Astrocyte of the hippocampus (primary cell): ENCODE results near the gene NEK2.
A peak's percentile ranks its signal among the peaks of the same experiment; 100 is the strongest.
"Not testable (repeated sequence)": the region's sequence is repeated elsewhere in the genome, so short reads cannot be mapped to it uniquely, and the experiment has no call there.

Experiments
- DNase-seq: peaks from one replicate; pipeline ENCODE4 v3.0.0; 2011; ENCODE audit warnings: low read depth, low spot score

The NEK2 gene

GRCh38 chr1:211633524-211633846 lies 41.9 kb downstream of the NEK2 start:
- DNase-seq = no peak

GRCh38 chr1:211632808-211633523 lies 42.5 kb downstream of the NEK2 start:
- DNase-seq = peak; percentile 94

GRCh38 chr1:211632117-211632807 lies 43.2 kb downstream of the NEK2 start:
- DNase-seq = peak; percentile 78

- DNase-seq = no peak
Observed at GRCh38 chr1:211631168-211631567, 44.3 kb downstream of the NEK2 start.

- DNase-seq = no peak
Observed at GRCh38 chr1:211630236-211631081, 45.0 kb downstream of the NEK2 start.

- DNase-seq = no peak
Observed at GRCh38 chr1:211628417-211628816, 47.0 kb downstream of the NEK2 start.

- DNase-seq = no peak
Observed at GRCh38 chr1:211627259-211627658, 48.2 kb downstream of the NEK2 start.

- DNase-seq = not testable (repeated sequence)
Observed at GRCh38 chr1:211625866-211626265, 49.6 kb downstream of the NEK2 start.

- no peak for DNase-seq
Observed at GRCh38 chr1:211625040-211625439, 50.4 kb downstream of the NEK2 start.

GRCh38 chr1:211623515-211623914 lies 51.9 kb downstream of the NEK2 start:
- no peak for DNase-seq

GRCh38 chr1:211621447-211622198 lies 53.8 kb downstream of the NEK2 start:
- DNase-seq = peak; percentile 51

- no peak for DNase-seq
Observed at GRCh38 chr1:211620097-211620496, 55.3 kb downstream of the NEK2 start.

GRCh38 chr1:211619033-211619996 lies 56.1 kb downstream of the NEK2 start:
- DNase-seq = no peak

- no peak for DNase-seq
Observed at GRCh38 chr1:211616965-211617297, 58.5 kb downstream of the NEK2 start.

- DNase-seq = peak; percentile 71
Observed at GRCh38 chr1:211616231-211616964, 59.0 kb downstream of the NEK2 start.

GRCh38 chr1:211614615-211615014 lies 60.8 kb downstream of the NEK2 start:
- DNase-seq = no peak

GRCh38 chr1:211613951-211614350 lies 61.5 kb downstream of the NEK2 start:
- no peak for DNase-seq

- peak; percentile 79 for DNase-seq
Observed at GRCh38 chr1:211613108-211613947, 62.1 kb downstream of the NEK2 start.

- DNase-seq = no peak
Observed at GRCh38 chr1:211612786-211613107, 62.7 kb downstream of the NEK2 start.
